GM21723 (cell line): ENCODE data around the gene PREP.
"Not testable (repeated sequence)": the region's sequence is repeated elsewhere in the genome, so short reads cannot be mapped to it uniquely, and the experiment has no call there.

ENCODE experiments used
- ATAC-seq: cut with Tn5 transposase; IDR thresholded peaks from one replicate; pipeline ENCODE4 v1.9.1; 2021; ENCODE audit warnings: mild to moderate bottlenecking, moderate library complexity; ENCODE audit not compliant: unreplicated experiment

Gene PREP

DNA sequence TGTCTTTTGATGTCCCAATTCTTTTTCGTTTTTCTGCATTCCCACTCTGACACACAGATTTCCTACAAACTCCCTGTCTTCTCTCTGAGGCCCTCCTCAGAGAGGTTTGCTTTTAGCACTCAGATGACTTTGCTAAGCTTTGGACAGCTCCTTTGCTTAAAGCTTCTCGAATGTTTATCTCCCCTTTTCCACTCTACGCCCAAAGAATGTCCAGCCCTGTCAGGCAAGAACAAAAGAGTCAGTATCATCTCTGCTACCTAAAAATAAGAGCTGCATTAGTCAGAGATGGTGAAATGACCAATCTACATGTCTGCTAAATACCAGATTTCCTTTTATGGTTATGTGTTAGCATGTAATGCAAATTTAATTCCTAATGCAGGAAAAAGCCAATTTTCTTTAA is 56.8 kb downstream of the PREP start:
- no peak for ATAC-seq

DNA sequence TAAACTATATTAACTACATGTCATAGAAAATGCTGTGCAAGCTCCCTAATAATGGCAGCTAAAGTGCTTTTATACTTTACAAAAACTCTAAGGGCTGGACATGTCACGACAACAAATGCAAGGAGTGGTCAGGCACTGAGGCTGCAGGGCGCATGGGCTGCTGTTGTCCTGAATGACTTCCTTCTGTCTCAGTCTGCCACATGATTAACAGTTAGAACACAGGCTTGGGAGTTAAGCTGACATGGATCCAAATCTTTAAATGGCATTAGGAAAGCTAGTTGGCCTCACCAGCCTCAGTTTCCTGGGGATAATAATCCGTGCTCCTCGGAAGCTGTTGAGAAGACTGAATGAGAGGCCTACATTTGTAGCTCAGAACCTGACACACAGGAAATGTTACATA is 57.4 kb downstream of the PREP start:
- no peak for ATAC-seq

DNA sequence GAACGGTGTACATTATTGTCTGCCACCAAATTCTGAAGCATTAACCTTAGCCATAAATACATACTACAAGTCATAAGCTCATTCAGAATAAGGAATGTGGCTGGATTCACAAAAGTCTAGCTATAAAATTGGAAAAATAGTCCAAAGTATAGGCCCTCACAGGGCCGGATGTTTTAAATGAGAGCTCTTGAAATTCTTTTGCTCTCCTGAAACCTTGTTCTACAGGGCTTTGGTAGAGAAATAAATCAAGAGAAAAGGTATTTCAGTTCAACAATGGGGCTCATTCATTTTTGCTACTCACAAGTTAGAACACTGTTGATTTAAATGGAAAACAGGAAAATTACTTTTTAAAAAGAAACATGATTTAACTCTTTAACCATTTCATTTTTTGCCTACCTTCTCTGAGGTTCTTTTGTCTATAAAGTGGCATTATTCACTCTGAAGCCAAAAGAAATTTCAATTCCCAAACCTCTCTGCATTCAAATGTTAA is 58.0 kb downstream of the PREP start:
- ATAC-seq: no peak

DNA sequence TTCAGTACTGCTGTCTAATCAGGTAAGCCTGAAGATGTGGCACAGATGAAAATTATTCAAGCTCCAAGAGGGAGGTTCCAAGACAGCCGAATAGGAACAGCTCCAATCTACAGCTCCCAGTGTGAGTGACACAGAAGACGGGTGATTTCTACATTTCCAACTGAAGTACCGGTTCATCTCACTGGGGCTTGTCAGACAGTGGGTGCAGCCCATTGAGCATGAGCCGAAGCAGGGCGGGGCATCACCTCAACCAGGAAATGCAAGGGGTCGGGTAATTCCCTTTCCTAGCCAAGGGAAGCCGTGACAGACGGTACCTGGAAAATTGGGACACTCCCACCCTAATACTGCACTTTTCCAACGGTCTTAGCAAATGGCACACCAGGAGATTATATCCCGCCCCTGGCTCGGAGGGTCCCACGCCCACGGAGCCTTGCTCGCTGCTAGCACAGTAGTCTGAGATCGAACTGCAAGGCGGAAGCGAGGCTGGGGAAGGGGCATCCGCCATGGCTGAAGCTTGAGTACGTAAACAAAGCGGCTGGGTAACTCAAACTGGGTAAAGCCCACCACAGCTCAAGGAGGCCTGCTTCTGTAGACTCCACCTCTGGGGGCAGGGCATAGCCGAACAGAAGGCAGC is 64.4 kb downstream of the PREP start:
- ATAC-seq: not testable (repeated sequence)

DNA sequence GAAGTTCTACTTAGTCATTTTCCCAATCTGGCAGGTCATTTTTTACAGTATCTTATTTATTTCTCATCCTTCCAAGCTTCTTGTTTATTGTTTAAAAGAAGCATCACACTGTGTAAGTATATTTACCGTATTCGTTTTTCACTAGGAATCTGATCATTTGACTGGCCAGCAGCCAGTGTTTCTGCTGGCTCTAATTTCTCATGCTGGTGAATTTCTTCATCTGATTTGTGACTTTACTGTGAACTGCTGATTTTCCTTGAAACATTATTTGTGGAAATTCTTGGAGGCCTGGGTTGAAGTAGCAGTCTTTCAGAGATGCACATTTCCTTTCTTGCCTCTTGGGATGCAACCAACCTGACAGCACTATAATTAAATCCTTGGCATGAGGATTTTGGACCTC is 65.9 kb downstream of the PREP start:
- no peak for ATAC-seq

DNA sequence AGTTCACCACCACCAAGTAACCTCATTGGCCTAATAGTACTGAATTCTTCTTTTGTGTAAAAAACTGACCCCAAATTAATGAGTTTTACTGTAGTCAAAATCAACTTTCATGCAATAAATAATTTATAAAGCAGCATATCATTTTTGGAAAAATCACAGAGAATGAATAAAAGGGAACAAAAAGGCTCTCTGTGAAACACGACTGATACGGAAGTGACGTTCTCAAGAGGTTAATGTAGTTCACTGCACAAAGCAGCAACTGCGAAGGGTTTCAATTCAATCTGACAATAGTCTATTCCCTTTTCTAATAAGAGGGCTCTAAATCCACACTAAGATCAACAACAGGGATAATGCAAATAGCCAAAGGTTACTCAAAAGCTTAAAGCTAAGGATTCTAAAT is 70.3 kb downstream of the PREP start:
- no peak for ATAC-seq

DNA sequence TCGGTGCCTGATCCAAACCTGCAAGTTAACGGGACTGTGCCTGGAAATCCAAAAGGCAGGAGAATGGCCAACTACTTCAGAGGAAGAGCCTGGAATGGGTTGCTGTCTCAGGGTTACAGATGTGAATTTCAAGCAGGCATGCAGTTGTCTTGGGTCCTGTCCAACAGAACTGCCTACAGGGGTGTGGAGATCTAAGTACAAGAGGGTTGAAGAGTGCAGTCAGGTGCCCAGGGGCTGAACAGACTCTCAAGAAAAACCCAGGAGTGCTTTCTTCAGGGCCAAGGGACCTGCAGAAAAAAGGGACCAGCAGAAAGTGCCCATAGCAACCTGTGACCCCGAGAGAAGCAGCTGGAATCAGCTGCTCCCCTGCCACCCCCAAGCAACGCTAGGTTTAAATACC is 71.0 kb downstream of the PREP start:
- no peak for ATAC-seq

DNA sequence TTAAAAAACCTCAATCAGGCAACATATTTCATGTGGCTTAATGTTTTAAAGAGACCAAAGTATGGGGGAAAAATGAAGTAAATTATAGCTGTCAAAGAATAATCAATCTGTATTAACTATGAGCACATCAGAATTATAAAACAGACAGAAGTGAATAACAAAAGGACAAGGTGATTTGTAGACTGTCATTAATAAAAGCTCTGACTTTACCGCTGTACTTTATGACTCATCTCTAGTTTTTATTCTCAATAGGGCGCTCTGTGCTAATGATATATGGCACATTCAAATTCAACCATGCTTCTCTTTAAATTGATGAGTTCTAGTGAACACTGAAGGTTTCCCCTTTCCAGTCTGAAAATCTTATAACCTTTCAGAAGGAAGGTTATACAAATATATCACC is 72.0 kb downstream of the PREP start:
- ATAC-seq: no peak

DNA sequence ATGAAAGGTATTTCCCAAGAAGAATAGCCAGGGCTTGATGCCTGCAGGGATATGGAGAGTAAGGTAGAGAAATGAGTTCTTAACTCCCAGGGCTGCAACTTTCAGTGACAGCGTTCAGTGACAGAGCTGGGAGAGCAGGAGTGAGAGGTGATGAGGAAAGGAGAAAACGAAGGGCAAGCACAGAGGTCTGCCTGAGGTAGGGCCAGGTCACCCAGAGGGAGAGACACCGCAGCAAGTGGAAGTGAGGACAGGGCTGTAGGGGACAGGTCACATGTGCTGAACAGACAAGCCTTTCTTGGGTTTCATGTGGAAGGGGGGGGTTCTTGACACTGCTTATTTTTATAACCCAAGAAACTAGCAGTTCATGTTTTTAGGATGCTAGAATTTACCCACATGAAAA is 72.5 kb downstream of the PREP start:
- ATAC-seq: no peak

DNA sequence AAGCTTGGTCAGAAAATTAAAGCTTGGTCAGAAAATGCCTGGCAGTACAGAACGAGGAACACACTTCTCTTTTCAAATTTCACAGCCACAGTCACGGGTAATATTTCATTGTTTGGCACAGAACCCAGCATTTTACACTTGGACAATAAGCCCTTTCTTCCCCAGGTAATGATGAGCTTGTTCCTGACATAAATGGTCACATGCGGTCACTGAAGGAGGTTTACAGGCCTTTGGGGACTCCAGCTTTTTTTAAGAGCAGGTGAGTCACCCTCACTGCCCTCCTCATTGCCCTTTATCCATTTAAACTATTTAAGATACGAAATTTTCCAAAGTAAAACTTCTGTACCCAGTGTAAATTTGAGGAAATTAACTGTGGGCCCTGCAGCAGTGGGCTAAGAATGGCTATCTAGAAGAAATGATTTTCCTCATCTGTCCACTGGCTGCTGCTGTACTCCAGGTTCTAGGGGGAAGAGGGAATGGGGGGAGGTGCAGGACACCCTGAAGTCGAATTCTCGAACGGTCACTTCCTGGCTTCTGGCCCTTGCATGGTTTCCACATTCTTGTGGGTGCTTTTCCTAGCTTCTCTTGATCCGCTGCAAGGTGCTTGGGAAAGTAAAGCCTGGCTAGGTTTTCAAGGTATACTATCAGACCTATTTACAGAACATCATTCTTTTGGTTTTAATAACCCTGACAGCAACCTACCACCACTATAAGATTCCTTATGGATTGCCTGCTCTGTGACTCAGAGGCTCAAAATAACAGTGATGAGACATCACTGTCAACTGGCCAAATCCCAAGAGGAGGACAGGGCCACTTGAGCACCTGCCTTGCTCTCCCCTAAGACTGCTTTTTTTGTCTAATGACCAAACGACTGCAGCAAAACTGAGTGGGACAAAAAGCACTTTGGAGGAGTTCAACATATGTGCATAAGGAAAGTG is 75.8 kb downstream of the PREP start:
- no peak for ATAC-seq

DNA sequence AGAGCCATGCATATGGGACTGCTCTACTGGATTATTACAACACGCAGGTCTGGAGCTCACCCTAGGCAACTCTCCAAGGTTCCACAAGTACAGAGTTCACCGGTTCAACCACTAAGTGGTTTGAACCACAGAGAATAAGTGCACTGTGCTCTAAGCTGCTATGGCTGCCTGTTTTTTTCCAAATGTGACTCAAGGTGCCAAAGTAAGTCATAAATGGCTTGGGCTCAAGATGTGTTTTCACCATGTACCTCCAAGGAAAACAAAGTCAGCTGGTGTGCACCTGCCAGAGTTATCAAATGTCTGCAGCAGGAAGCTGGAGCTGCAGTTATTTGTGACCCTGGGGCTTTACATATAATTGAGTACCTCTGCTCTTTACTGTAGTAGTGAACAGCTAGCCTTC is 76.7 kb downstream of the PREP start:
- ATAC-seq: no peak

DNA sequence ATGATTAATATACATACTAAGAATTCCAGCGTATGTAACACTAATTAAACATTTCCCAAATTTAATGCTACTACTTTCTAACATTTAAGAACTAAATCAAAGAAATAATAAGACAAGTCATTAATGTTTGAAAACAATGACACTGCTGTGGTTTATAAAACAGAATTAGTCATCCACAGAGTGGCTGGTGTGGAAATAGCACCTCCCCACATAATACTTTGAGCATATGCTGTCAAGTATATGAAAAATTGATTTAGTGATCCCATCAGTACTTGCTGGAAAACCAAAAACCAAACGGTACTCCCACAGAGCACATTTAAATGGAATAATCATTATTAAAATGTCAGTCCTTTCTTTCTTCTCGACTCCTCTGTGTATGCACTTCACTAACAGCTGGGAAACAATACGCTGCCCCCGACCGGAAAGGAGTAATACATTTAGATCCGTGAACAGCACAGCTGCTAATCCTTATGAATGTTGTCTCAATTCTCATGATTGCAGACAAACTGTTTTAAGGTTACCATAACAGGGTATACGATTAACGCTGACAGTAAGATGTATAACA is 78.4 kb downstream of the PREP start:
- ATAC-seq: no peak

DNA sequence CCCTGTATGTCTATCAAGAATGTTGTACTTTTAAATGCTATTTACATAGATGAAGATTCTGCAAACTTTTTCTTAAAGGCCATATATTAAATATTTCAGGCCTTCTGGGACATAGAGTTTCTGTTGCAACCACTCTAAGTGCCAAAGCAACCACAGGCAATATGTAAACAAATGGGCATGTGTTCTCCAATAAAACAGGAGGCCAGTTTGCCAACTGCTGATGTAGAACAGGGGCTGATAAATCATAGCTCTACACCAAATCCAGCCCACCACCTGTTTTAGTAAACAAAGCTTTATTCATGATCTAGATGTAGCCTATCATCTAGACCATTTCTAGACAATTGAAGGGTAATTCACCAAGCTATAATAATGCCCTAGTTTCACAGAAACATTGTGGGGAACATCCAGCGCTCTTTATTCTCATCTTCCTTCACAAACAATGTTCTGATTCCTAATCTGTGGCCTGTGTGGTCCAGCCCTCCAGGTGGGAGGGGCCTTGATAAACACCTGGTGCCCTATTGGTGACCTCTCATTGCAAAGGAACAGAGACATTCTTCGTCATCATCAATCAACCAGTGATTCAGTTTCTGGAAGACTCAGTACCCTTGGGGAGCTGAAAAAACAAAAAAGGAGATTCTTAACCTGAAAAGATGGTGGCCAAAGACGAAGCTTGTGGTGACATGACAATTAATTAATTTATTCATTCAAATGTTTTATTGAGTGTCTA is 80.2 kb downstream of the PREP start:
- no peak for ATAC-seq

DNA sequence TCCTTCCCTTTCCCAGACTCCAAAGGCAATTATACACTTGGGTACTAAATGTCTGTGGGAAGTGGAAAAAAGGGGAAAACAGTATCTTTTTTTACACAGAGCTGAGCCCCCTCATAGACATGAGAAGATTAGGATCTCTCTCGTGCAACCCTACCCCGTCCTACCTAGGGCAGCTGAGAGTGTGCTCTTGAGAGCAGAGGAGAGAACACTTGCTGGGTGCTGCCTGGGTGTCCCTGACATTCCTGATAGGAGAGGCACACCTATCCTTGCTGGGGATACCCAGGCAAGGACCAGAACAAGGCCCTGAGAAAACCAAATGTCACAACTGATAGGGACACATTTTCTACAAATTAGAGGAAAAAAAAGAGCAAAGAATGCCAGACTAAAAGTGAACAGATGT is 81.2 kb downstream of the PREP start:
- no peak for ATAC-seq

DNA sequence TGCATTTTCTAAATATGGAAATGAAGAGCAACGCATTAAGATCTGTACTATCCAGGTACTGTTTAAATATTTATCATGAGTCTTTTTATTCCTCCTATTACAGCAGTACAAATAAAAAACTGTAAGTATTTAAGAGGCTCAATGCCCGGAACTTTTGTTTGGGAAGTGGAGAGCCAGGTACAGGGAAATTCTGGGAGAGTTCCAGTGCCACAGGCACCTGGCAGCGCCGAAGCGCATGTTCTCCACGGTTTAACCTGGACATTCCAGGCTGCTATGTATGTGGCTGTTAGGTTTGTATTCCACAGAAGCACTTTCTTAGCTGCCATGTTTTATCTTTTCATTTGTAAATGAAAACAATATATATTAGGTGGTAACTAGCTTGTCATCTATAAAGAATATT is 81.7 kb downstream of the PREP start:
- ATAC-seq: no peak

DNA sequence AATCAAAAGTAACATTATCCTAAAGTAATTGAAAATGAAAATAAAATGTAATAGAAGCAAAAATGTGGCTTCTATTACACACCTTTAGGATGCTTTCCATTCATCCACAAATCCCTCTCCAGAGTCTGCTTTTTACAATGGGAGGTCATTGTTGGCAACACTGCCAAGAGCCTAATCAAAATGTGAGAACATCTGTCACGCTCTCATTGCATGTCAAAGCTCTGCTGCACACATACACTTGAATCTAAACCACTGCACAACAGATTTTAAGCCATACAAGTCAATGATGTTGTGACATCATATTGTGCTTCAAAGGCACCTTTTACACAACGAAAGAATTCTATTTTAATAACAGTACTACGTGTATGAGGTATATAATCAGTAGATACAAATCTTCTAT is 82.1 kb downstream of the PREP start:
- ATAC-seq: no peak

DNA sequence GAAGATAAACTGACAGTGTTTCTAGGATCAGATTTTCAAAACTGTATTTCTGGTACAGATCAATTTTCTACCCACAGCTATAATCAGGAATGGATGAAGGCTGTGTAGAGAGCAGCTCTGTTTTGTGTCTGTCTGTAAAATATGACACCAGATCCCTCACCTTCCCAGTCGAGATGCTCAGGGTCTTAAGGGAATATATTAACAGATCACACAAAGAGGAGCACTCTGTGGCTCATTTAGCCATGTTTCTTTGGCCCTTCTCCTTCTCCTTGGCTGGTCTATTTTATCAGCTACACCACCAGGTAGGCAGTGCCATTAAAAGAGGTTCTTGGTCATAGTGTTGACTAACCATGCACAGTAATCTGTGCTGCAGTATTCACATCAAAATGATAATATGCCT is 82.6 kb downstream of the PREP start:
- no peak for ATAC-seq

DNA sequence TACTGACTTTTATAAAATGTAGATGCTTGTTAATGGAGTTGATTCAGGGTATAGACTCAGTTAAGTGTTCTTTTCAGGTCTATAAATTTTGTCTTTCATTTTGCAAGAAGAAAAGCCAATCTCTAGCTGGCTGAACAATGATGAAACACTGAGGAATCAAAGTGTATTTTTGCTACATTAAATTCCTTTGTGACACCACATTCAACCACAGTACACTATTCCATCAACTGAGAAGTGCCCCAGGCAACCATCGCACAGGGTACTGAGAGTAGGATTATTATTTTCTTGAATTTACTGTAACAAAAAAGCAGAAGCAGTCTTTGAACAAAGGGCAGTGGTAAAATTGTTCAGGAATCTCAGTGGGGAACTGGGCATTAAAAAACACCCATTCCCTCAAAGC is 83.6 kb downstream of the PREP start:
- ATAC-seq: no peak

DNA sequence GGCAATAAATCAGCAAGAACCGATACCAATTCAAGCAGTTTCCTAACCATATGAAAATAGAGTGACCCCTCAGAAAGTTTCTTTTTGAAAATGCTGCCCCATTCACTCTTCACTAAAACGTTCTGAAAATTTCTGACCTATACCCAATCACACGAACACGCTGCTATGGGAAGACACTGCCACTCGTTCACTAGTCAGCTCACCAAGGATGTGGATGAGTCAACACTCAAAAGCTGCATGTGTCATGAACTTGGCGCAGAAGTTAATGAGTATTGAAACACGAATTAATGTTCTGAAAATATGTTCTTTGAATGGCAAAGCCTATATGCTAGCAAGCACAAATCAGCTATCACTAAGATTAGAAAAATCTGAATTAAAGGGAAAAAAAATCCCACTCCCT is 84.2 kb downstream of the PREP start:
- no peak for ATAC-seq

DNA sequence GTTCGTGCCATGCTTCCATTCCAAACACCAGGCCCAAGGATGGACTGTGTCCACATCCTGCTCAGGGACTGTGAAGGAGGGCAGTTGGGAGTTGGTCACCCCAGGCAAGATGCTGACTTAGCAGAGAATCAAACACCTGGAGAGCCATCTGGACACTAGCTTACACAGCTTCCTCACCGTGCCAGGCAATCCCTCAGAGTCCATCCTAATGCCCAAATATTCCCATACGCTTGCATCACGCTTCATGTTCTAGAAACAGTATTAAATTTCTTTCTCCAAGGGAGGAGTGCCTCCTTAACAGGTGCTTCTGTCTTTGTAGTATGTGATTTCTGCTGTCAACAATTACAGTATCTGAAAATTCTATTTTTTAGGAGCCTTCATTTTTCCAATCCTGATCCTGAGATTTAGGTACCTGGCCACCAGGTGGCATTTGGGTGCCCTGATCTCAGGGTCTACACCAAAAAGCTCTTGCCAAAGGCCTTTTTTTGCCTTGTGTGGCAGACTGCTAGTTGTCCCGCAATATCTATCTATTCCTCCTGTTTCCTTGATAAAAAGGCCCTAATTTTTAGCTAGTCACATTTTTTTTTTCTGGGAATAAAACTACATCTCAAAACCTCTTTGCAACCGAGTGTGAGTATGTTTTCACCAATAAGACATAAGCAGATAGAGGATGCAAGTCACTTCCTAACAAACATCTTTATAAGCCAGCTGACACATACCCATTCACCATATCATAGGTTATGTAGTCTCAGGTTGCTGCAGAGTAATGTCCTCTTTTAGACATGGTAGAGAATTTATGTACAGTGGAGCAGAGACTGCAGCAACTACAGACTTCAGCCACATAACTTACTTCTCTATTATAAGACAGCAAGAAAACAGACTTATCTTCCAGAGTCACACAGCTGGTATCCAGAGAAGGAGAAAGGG is 85.0 kb downstream of the PREP start:
- ATAC-seq: no peak
